Ovary (tissue), 9 donors: Measurements from ENCODE around the gene EMILIN3. TPM values are rescaled to one million over a fixed set of nuclear protein-coding genes. Genes with fewer than 3 reads are reported as not detected.

Source experiments
- DNase-seq, 5 donors: peaks; one replicate each; pipeline ENCODE4 v3.0.0-alpha.2; 2019 to 2020
- H3K27ac ChIP-seq, 2 donors: fragments of 200-600 bp; one replicate each; pipeline versions ENCODE4 v1.5.1 to v1.8.0; 2019 to 2022
- H3K27me3 ChIP-seq: fragments of 200-600 bp; one replicate; pipeline ENCODE4 v1.8.0; 2022
- H3K36me3 ChIP-seq: fragments of 200-600 bp; sonication (generic); one replicate; pipeline ENCODE4 v1.5.1; 2019
- H3K4me1 ChIP-seq: one replicate; pipeline ENCODE4 v1.8.1; 2013; ENCODE audit warnings: mild to moderate bottlenecking, moderate library complexity; ENCODE audit not compliant: insufficient read depth
- H3K4me3 ChIP-seq: fragments of 200-600 bp; sonication (generic); one replicate; pipeline ENCODE4 v1.5.1; 2017
- H3K9me3 ChIP-seq, 2 donors: fragments of 200-600 bp in 1 of 2; sonication (generic) in 1 of 2; one replicate each; pipeline versions ENCODE4 v1.5.1 to v1.8.1; 2013 to 2019; ENCODE audit warnings: mild to moderate bottlenecking in 1 of 2, moderate library complexity in 1 of 2
- EP300 ChIP-seq: sonication (generic); formaldehyde crosslinking; IDR thresholded peaks from one replicate; pipeline ENCODE4 v1.6.1; 2017; ENCODE audit warnings: antibody characterized with exemption
- POLR2A ChIP-seq: fragments of 450-650 bp; IDR thresholded peaks from one replicate; pipeline ENCODE4 v1.6.1; 2017; ENCODE audit warnings: antibody characterized with exemption, mild to moderate bottlenecking, moderate library complexity
- WGBS, 3 donors: extraction: QIAGEN DNeasy Blood & Tissue Kit in 1 of 3; methylation state at CpG; one replicate each; pipeline versions ENCODE4 v1.1.5 to v1.1.7; 2013 to 2017; 5-methylcytosine and 5-hydroxymethylcytosine counted together
- intact Hi-C, 4 donors: fragments of 100-400 bp; cut with DNase I; formaldehyde crosslinking; loops; one replicate each; pipeline versions ENCODE4 v1.11.0 to v1.15.1; 2022 to 2023
- polyA plus RNA-seq, 2 donors: library from polyadenylated mRNA; stranded (reverse); fragments of 200-250 nt in 1 of 2; fragments of 350-450 nt in 1 of 2; fragmentation: Illumina TruSeq in 1 of 2; extraction: RNeasy Lipid Tissue Mini Kit (QIAGEN cat#74804) in 1 of 2; gene quantifications; one replicate each; pipeline ENCODE4 v1.2.3, GENCODE V29; 2013 to 2014
- total RNA-seq, 7 donors: library from RNA; depleted of rRNA in 2 of 7; stranded (reverse); fragments of >200 nt in 2 of 7; fragmentation: NEBNext Ultra II Directional in 3 of 7; extraction: Animal tissue kit (Norgen Biotek cat#: 25700) in 3 of 7; gene quantifications; one replicate each; pipeline versions ENCODE4 v1.1.0 to v1.2.4, GENCODE V29; 2016 to 2023
- TF ChIP-seq, protein P1 (sequence below), 3 donors: fragments of 450-650 bp in 2 of 3; fragments of 200-600 bp in 1 of 3; IDR thresholded peaks; one replicate each; pipeline versions ENCODE4 v1.5.1 to v1.8.0; 2016 to 2022; ENCODE audit warnings: antibody characterized with exemption in 3 of 3, mild to moderate bottlenecking in 1 of 3
- donor health status: DM: no; HTN: no; CAD: no; lungs with moderate emphysema.
- donor health status: DM: no; HTN: no; CAD: no.
- donor health status: Bipolar disorder and iron deficiency.
- donor health status: DM: yes; HTN: yes; CAD: no.
- donor health status: DM: no; HTN: no; CAD: no.
- donor health status: DM: yes; HTN: yes; CAD: no.

Gene EMILIN3
- total and polyA plus RNA-seq, 9 donors = 1.5 to 33.5 (median 7.0) TPM

DNA sequence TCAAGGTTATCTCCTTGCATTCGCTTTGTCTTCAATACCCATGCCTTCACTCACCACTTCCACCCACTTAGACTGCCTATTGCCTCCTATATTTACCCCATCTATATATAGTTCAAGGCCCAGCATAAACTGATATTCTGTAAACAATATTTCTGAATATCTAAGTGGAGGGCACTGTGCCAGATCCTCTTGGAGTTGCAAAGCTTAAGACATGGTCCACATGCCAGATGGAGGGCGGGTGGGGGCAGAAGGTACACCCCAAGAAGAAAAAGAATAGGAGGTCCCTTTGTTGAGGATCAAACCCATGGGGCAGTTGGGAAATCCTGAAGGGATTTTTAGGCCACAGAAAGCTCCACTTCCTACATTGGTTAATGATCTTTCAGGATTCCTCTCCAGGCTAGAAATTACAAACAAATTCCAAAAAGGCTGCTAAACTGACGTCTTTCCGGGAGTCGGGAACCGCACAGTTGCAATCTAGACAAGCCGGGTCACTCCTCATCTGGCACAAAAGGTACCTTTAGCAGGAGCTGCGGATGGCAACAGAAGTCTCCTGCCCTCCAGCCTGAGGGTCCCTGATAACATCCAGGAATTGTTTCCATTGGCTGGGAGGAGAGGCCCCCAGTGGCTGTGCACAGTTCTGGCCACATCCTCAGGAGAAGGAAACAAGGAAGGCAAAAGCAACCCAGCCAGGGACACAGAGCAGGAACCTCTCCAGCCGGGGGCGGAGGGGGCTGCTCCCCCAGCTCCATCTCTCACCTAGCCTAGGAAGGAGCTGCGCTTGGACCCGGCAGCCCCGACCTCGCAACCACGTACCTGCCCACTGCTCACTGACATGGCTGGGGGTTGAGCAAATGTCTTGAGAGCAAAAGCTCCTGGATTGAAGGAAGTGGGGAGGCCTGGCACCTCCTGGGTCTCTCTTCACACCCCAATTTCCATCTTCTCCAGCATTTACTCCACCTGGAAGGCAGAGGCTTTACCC is 31.9 kb downstream of the EMILIN3 start:
- peak in 1 of 5 donors; percentile 30 for DNase-seq
- intact Hi-C loops = loop anchor here (5.0 to 10.0 kb wide), 2 partner anchors 87 to 90 kb away; no protein-coding TSS in a partner anchor

DNA sequence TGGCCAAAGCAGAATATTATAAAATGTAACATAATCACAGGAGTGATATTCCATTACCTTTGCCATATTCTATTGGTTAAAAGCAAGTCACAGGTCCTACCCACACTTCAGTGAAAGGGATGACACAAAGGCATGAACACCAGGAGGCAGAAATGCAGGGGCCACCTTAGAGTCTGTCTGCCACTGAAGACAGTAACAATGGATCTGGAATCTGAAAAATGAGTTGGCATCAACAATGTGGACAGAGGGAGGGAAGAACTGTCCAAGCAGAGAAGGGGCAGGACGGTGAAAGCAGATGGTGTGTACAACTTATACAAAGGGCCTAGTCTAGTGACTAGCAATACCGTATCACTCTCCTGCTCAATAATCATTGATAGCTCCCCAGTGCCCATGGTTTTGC is 32.6 kb downstream of the EMILIN3 start:
- DNase-seq = no peak
- no peak for TF ChIP-seq EP300
- TF ChIP-seq, protein P1, sequence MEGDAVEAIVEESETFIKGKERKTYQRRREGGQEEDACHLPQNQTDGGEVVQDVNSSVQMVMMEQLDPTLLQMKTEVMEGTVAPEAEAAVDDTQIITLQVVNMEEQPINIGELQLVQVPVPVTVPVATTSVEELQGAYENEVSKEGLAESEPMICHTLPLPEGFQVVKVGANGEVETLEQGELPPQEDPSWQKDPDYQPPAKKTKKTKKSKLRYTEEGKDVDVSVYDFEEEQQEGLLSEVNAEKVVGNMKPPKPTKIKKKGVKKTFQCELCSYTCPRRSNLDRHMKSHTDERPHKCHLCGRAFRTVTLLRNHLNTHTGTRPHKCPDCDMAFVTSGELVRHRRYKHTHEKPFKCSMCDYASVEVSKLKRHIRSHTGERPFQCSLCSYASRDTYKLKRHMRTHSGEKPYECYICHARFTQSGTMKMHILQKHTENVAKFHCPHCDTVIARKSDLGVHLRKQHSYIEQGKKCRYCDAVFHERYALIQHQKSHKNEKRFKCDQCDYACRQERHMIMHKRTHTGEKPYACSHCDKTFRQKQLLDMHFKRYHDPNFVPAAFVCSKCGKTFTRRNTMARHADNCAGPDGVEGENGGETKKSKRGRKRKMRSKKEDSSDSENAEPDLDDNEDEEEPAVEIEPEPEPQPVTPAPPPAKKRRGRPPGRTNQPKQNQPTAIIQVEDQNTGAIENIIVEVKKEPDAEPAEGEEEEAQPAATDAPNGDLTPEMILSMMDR (IDR thresholded peaks at IDR 0.05) = no peak
- TF ChIP-seq POLR2A = no peak
- no peaks in the 10 kb centered on the region for H3K36me3 ChIP-seq
- no peak overlapping the region for H3K27ac ChIP-seq
- 91 to 98% (median 92%) methylated on average over 2 of the region's 2 CpGs for WGBS, 3 donors
- no peaks in the 10 kb centered on the region for H3K9me3 ChIP-seq
- H3K4me3 ChIP-seq = no peak overlapping the region
- H3K4me1 ChIP-seq = peaks cover 9% of the 10 kb centered on the region
- intact Hi-C loops = loop anchor here in 3 of 4 donors (10.0 kb wide), 1 partner anchor 89 kb away; no protein-coding TSS in a partner anchor
- H3K27me3 ChIP-seq = no peaks in the 10 kb centered on the region

More for the DNA sequence above, 31.9 kb downstream of the EMILIN3 start:
- Histone ChIP-seq H3K36me3 (no peaks in the 10 kb centered on the region), H3K27me3 (no peaks in the 10 kb centered on the region), H3K4me3 (no peak overlapping the region), H3K9me3 (no peaks in the 10 kb centered on the region), H3K27ac (peak overlapping the region in 1 of 2 donors; percentile 12), H3K4me1 (peaks cover 7% of the 10 kb centered on the region)
- WGBS, 3 donors = 46 to 61% (median 55%) methylated on average over 15 of the region's 15 CpGs
- TF ChIP-seq EP300 = no peak
- TF ChIP-seq, protein P1 (IDR thresholded peaks at IDR 0.05) = no peak
- no peak for TF ChIP-seq POLR2A

DNA sequence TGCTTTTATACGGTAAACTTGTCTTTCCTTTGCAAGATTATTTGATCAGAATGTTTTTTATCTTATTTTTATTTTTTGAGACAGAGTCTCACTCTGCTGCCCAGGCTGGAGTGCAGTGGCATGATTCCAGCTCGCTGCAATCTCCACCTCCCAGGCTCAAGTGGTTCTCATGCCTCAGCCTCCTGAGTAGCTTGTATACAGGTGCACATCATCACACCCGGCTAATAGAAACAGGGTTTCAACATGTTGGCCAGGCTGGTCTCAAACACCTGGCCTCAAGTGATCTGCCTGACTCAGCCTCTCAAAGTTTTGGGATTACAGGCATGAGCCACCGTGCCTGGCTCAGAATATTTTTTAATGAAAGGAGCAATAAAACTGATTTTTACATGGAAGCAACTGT is 34.9 kb downstream of the EMILIN3 start:
- Histone ChIP-seq H3K4me3 (no peak overlapping the region), H3K9me3 (no peaks in the 10 kb centered on the region), H3K27me3 (no peaks in the 10 kb centered on the region), H3K27ac (no peak overlapping the region), H3K4me1 (peaks cover 9% of the 10 kb centered on the region), H3K36me3 (no peaks in the 10 kb centered on the region)
- TF ChIP-seq, protein P1 (IDR thresholded peaks at IDR 0.05) = no peak
- TF ChIP-seq POLR2A = no peak
- no peak for DNase-seq
- WGBS, 3 donors = 83 to 87% (median 85%) methylated on average over 4 of the region's 4 CpGs
- intact Hi-C loops = loop anchor here in 3 of 4 donors (10.0 kb wide), 1 partner anchor 87 kb away; no protein-coding TSS in a partner anchor

DNA sequence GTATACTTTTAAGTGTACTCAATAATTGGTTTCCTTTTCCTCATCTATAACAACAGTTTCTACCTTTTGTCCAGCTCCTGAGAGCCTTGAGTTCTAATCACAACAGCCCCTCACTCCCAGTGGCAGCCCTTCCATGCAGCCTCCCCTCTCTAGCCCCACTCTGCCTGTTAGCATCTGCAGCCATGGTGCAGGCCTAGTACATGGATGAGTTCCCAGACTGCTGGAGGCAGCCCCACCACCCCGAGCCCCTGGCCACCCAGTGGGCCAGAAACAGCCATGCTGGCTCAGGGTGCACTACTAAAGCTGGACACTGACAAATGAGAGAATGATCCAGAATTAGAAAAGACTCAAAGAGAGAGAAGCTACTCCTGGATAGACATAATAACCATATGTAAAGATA is 35.7 kb downstream of the EMILIN3 start:
- DNase-seq = no peak
- TF ChIP-seq, protein P1 (IDR thresholded peaks at IDR 0.05) = no peak
- TF ChIP-seq POLR2A = no peak
- TF ChIP-seq EP300 = no peak
- 69 to 85% (median 82%) methylated on average over 1 of the region's 1 CpG for WGBS, 3 donors
- Histone ChIP-seq H3K4me3 (no peak overlapping the region), H3K36me3 (no peaks in the 10 kb centered on the region), H3K4me1 (peaks cover 9% of the 10 kb centered on the region), H3K27ac (no peak overlapping the region), H3K27me3 (no peaks in the 10 kb centered on the region), H3K9me3 (no peaks in the 10 kb centered on the region)
- intact Hi-C loops = loop anchor here in 3 of 4 donors (10.0 kb wide), 1 partner anchor 86 kb away; no protein-coding TSS in a partner anchor
